Body of pancreas (tissue), 4 donors: ENCODE results near the gene LRRFIP1. TPM values are rescaled to one million over a fixed set of nuclear protein-coding genes. Genes with fewer than 3 reads are reported as not detected.

Source experiments
- ATAC-seq: fragments of 150-250 bp; one replicate; pipeline ENCODE4 v1.9.1; 2016
- DNase-seq, 4 donors: peaks; one replicate each; pipeline ENCODE4 v3.0.0-alpha.2; 2019
- H3K27ac ChIP-seq, 4 donors: fragments of 200-600 bp; sonication (generic); 1 replicate in 3 of 4; 2 replicates in 1 of 4; pipeline versions ENCODE4 v1.5.1 to v1.6.1; 2016 to 2019; ENCODE audit warnings: mild to moderate bottlenecking in 1 of 4, mixed read lengths in 1 of 4, moderate library complexity in 1 of 4
- H3K27me3 ChIP-seq, 2 donors: fragments of 200-600 bp; sonication (generic); one replicate each; pipeline ENCODE4 v1.6.0; 2016; ENCODE audit warnings: mild to moderate bottlenecking in 1 of 2
- H3K36me3 ChIP-seq, 2 donors: fragments of 200-600 bp; sonication (generic); replicated peaks in 1 of 2; 2 replicates each; pipeline ENCODE4 v1.5.1; 2016; ENCODE audit warnings: low read depth in 2 of 2; ENCODE audit not compliant: insufficient read depth in 1 of 2
- H3K4me1 ChIP-seq: fragments of 200-600 bp; sonication (generic); one replicate; pipeline ENCODE4 v1.6.0; 2016
- H3K4me3 ChIP-seq, 2 donors: fragments of 200-600 bp; sonication (generic); 1 replicate in 1 of 2; 2 replicates in 1 of 2; pipeline ENCODE4 v1.5.1; 2016 to 2019
- H3K9me3 ChIP-seq, 3 donors: fragments of 200-600 bp; sonication (generic); 1 replicate in 2 of 3; 2 replicates in 1 of 3; pipeline ENCODE4 v1.5.1; 2016
- CTCF ChIP-seq, 7 experiments: fragments of 450-650 bp in 4 of 7; fragments of 200-600 bp in 3 of 7; sonication (generic) in 3 of 7; IDR thresholded peaks; one replicate each; pipeline ENCODE4 v1.5.1; 2016 to 2019; ENCODE audit warnings: antibody characterized with exemption in 7 of 7
- POLR2A ChIP-seq, 3 donors: fragments of 450-650 bp; IDR thresholded peaks; one replicate each; pipeline ENCODE4 v1.6.1; 2016; ENCODE audit warnings: antibody characterized with exemption in 3 of 3, mild to moderate bottlenecking in 2 of 3
- WGBS, 2 donors: methylation state at CpG; one replicate each; pipeline ENCODE4 v1.1.5; 2017; 5-methylcytosine and 5-hydroxymethylcytosine counted together
- intact Hi-C: fragments of 100-400 bp; cut with DNase I; formaldehyde crosslinking; loops from one replicate; pipeline ENCODE4 v1.15.1; 2023
- total RNA-seq, 2 donors: library from RNA; depleted of rRNA; stranded (reverse); fragments of >200 nt; gene quantifications; one replicate each; pipeline ENCODE4 v1.1.0, GENCODE V29; 2016

LRRFIP1 gene
- total RNA-seq, 2 donors from 2014 or later = 49.8 to 57.1 TPM

- H3K4me1 ChIP-seq = peaks cover 16% of the 10 kb centered on the region
- WGBS, 2 donors = 88 to 91% methylated on average over 9 of the region's 9 CpGs
- H3K27ac ChIP-seq = no peak overlapping the region
- no peaks in the 10 kb centered on the region for H3K27me3 ChIP-seq
- ATAC-seq (no peak), DNase-seq (no peak)
- no peak overlapping the region for H3K4me3 ChIP-seq
- no peaks in the 10 kb centered on the region for H3K36me3 ChIP-seq
- no peaks in the 10 kb centered on the region for H3K9me3 ChIP-seq
- intact Hi-C loops = no loop called here
- TF ChIP-seq POLR2A (IDR thresholded peaks at IDR 0.05) (no peak), CTCF (IDR thresholded peaks at IDR 0.05) (no peak)
Measured at GRCh38 chr2:237648016-237648381, 20.6 kb downstream of the LRRFIP1 start.

GRCh38 chr2:237649541-237650454, 22.4 kb downstream of the LRRFIP1 start:
- Histone ChIP-seq H3K27ac (peak overlapping the region in 3 of 4 donors; percentile 10 to 62 (median 41)), H3K4me3 (no peak overlapping the region), H3K36me3 (no peaks in the 10 kb centered on the region), H3K4me1 (peaks cover 16% of the 10 kb centered on the region), H3K27me3 (no peaks in the 10 kb centered on the region), H3K9me3 (no peaks in the 10 kb centered on the region)
- intact Hi-C loops = no loop called here
- no peak for TF ChIP-seq POLR2A (IDR thresholded peaks at IDR 0.05)
- TF ChIP-seq CTCF (IDR thresholded peaks at IDR 0.05) = no peak
- peak in 2 of 4 donors; percentile 51 to 63 for DNase-seq
- peak; percentile 58 for ATAC-seq
- 74 to 76% methylated on average over 17 of the region's 17 CpGs for WGBS, 2 donors

- peak; percentile 36 to 74 (median 52) for DNase-seq
- intact Hi-C loops = no loop called here
- ATAC-seq = peak; percentile 78
- 55 to 69% methylated on average over 7 of the region's 7 CpGs for WGBS, 2 donors
- H3K4me1 ChIP-seq = peaks cover 16% of the 10 kb centered on the region
- TF ChIP-seq CTCF (IDR thresholded peaks at IDR 0.05) (no peak), POLR2A (IDR thresholded peaks at IDR 0.05) (no peak)
- peak overlapping the region in 3 of 4 donors; percentile 10 to 62 (median 41) for H3K27ac ChIP-seq
- no peak overlapping the region for H3K4me3 ChIP-seq
- no peaks in the 10 kb centered on the region for H3K9me3 ChIP-seq
- no peaks in the 10 kb centered on the region for H3K36me3 ChIP-seq
- H3K27me3 ChIP-seq = no peaks in the 10 kb centered on the region
Measured at GRCh38 chr2:237650455-237650850, 23.1 kb downstream of the LRRFIP1 start.

- H3K27ac ChIP-seq = no peak overlapping the region
- H3K36me3 ChIP-seq = no peaks in the 10 kb centered on the region
- intact Hi-C loops = no loop called here
- H3K9me3 ChIP-seq = no peaks in the 10 kb centered on the region
- H3K4me1 ChIP-seq = peaks cover 16% of the 10 kb centered on the region
- H3K4me3 ChIP-seq = no peak overlapping the region
- no peaks in the 10 kb centered on the region for H3K27me3 ChIP-seq
- no peak for TF ChIP-seq POLR2A (IDR thresholded peaks at IDR 0.05)
- TF ChIP-seq CTCF (IDR thresholded peaks at IDR 0.05) = no peak
- ATAC-seq = no peak
- DNase-seq = no peak
- WGBS, 2 donors = 95 to 97% methylated on average over 9 to 10 of the region's 10 CpGs
Measured at GRCh38 chr2:237651761-237652160, 24.4 kb downstream of the LRRFIP1 start.
